PFSK-1 (cell line): Measurements from ENCODE around the gene GFI1.

ENCODE experiments used
- FOXP2 ChIP-seq: optimal IDR thresholded peaks from 2 replicates; pipeline ENCODE3; 2011; ENCODE audit warnings: borderline replicate concordance, control low read depth, inconsistent platforms; ENCODE audit not compliant: insufficient read depth; ENCODE audit errors: extremely low read length, extremely low read depth
- POLR2AphosphoS5 ChIP-seq: IDR thresholded peaks from 2 replicates; pipeline ENCODE4 v1.6.1; 2012; ENCODE audit warnings: low read depth, mild to moderate bottlenecking, control low read depth, low read length, moderate library complexity
- REST ChIP-seq, 2 experiments: IDR thresholded peaks; 2 replicates each; pipeline versions ENCODE4 v1.6.1 to v1.8.0; 2011 to 2012; ENCODE audit warnings: low read depth in 2 of 2, low read length in 2 of 2, control low read depth in 1 of 2, inconsistent platforms in 1 of 2, mild to moderate bottlenecking in 1 of 2, moderate library complexity in 1 of 2; ENCODE audit not compliant: insufficient read depth in 1 of 2
- SIN3A ChIP-seq: IDR thresholded peaks from 2 replicates; pipeline ENCODE4 v1.6.1; 2012; ENCODE audit warnings: mild to moderate bottlenecking, low read length, moderate library complexity, borderline replicate concordance; ENCODE audit not compliant: insufficient read depth
- TAF1 ChIP-seq: IDR thresholded peaks from 2 replicates; pipeline ENCODE4 v1.6.1; 2012; ENCODE audit warnings: low read length, control low read depth, borderline replicate concordance; ENCODE audit not compliant: insufficient read depth

The GFI1 gene

DNA sequence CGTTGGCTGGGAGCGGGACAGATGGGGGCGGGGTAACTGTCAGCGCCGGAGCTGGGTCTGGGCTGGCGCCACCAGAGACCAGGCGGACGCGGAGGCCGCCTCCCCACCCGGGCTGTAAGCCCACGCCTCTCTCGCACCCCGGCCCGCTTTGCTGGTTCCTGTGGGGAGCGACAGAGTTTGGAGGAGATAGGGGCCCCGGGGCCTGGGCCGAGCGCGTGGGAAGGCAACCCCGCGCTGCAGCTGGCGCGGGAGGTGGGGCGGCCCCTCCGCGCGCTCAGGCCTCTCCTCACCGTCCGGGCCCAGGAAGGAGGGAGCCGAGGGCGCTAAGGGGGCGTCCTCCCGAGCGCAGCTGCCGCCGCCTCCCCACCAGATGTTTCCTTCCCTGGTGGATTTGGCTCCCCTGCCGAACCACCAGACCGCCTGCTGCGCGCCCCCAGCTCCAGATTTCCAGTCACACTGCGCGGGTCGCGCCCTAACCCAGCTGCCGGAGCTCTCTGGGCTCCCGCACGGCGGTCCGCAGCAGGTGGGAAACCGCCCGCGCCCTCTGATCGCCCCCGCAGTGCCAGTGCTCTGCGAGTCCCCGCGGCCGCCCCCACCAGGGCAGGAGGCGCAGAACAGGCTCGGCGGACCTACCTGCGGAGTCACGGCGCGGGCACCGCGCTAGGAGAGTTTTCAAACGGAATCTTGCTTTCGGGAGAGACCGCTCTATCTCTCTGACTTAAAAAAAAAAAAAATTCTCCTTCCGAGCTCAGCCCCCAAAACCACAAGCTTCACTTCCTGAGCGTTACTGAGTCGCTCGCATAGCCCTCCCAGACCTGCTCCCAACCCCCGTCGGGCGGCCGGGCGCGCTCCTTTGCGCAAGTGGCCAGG is 1.1 kb downstream of the GFI1 start:
- no peak for TF ChIP-seq POLR2AphosphoS5
- TF ChIP-seq REST (IDR thresholded peaks at IDR 0.05; ENCODE audit: insufficient read depth in 1 of 2, low read depth in 2 of 2, low read length in 2 of 2) = no peak
- no peak for TF ChIP-seq TAF1
- no peak for TF ChIP-seq FOXP2
- TF ChIP-seq SIN3A = no peak

GRCh38 chr1:92484472-92485380 is 2.0 kb downstream of the GFI1 start:
- no peak for TF ChIP-seq TAF1
- no peak for TF ChIP-seq POLR2AphosphoS5
- no peak for TF ChIP-seq REST (IDR thresholded peaks at IDR 0.05; ENCODE audit: insufficient read depth in 1 of 2, low read depth in 2 of 2, low read length in 2 of 2)

DNA sequence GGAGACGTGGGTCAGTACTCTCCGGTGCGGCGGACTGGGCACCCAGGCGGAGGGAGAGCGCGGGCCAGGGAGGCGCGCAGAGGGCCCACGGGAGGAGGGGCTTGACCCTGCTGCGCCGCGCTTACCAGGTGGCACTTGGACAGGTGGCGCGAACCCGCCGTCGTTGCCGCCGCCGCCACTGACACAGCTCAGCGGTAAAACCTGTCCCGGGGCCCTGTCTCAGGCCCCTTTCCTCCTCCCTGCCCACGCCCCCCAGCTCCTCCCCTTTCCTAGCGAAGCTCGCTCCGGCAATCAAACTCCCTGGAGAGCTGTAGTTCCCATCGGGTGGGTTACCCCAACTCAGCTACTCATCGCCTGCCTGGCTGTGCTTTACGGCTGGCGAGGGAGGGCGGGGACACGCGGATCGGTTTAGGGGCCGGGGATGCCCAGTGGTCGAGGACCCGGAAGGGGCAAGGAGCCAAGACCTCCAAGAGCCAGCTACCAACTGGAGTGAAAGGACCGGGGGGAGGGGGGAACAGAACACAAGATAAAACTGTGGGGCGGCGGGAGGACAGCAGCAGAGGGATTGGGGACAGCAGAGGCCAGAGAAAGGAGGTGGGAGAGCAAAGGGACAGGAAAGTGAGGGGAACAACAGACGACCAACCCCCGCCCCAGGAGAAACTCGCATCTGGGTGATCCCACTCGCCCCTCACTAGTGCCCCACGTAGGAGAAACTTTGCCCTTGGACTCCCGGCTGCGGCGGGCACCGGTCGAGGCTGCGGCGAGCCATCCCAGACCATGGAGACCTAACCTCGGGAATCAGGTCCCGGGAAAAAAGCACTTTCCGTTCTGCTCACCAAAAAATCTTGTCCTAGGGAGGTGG is 2.9 kb downstream of the GFI1 start:
- TF ChIP-seq FOXP2 = no peak
- no peak for TF ChIP-seq REST (IDR thresholded peaks at IDR 0.05; ENCODE audit: insufficient read depth in 1 of 2, low read depth in 2 of 2, low read length in 2 of 2)
- TF ChIP-seq SIN3A = no peak
- no peak for TF ChIP-seq TAF1
- no peak for TF ChIP-seq POLR2AphosphoS5

DNA sequence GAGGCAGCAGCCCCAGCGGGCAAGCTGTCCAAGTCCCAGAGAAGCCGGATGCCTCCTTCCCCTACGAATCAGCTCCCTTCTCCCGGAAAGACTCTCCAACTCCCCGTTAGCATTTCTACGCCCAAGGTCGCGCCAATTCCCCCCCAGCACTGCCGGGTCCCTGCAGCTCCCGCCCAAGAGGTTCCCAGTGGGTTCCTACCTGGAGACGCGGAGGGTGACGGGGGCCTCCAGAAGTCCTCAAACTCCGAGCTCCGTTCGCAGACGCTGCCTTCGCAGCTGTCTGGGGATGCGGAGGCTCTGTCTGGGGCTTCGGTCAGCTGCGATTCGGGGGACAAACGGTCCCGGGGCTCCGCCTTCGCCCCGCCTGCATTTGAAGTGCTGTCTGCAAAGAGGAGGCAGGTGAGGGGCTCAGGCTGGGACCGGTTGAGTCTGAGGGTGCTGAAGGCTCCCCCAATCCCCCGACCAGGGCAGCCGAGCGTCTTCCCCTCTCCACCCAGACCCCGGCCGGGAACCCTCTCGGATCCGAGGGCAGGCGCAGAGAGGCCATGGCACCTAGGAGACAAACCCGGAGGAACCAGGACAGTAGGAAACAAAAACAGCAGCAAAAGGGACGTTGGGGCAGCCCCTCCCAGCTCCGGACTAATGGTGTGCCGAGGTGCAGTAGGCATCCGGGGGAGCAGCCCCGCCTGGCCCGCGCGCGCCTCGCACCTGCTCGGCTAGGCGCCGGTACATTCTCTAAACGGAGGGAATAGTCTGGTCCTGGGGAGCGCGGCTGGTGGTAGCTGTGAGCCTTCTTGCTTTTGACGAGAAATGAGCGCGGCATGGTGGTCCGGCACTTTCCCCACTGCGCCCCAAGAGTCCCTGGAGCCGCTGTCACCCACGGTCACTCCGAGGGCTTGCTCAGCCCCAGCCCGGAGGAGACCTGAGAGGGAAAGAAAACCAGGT is 3.8 kb downstream of the GFI1 start:
- TF ChIP-seq POLR2AphosphoS5 = no peak
- TF ChIP-seq SIN3A = no peak
- TF ChIP-seq REST (IDR thresholded peaks at IDR 0.05; ENCODE audit: insufficient read depth in 1 of 2, low read depth in 2 of 2, low read length in 2 of 2) = no peak
